ENCODE data around the gene LRRC25. TPM values are rescaled to one million over a fixed set of nuclear protein-coding genes. Genes with fewer than 3 reads are reported as not detected.
A peak's percentile ranks its signal among the peaks of the same experiment; 100 is the strongest.
"Not testable (repeated sequence)": the region's sequence is repeated elsewhere in the genome, so short reads cannot be mapped to it uniquely, and the experiment has no call there.

LRRC25 gene
- total RNA-seq, 2 experiments from 2014 or later: 0.12 TPM; not detected in 1

GRCh38 chr19:18418029-18418482 is 20.6 kb upstream of the LRRC25 start:
- peaks cover 3% of the 10 kb centered on the region for H3K27me3 Mint-ChIP-seq
- DNase-seq (peak; percentile 58), ATAC-seq (no peak)
- H3K4me3 Mint-ChIP-seq: peak overlapping the region; percentile 97
- H3K36me3 Mint-ChIP-seq: peaks cover 6% of the 10 kb centered on the region
- H3K27ac Mint-ChIP-seq: peak overlapping the region; percentile 89
- CTCF ChIA-PET: interaction anchor here (1.1 to 17.3 kb wide), 8 partner anchors 8 to 213 kb away, joined by 3 to 278 read pairs (median 14); partner anchors contain the start of genes GDF15, IQCN, JUND and PGPEP1
- no peaks in the 10 kb centered on the region for H3K9me3 Mint-ChIP-seq (ENCODE audit: low read depth)
- peaks cover 77% of the 10 kb centered on the region for H3K4me1 Mint-ChIP-seq

GRCh38 chr19:18417250-18418028 is 20.0 kb upstream of the LRRC25 start:
- H3K36me3 Mint-ChIP-seq: peaks cover 2% of the 10 kb centered on the region
- peak overlapping the region; percentile 89 for H3K27ac Mint-ChIP-seq
- CTCF ChIA-PET: interaction anchor here (1.1 to 17.3 kb wide), 8 partner anchors 11 to 213 kb away, joined by 3 to 278 read pairs (median 4); partner anchors contain the start of genes GDF15, IQCN, JUND and PGPEP1
- DNase-seq: peak; percentile 72
- H3K4me3 Mint-ChIP-seq: peak overlapping the region; percentile 97
- peaks cover 70% of the 10 kb centered on the region for H3K4me1 Mint-ChIP-seq
- peak; percentile 5 for ATAC-seq
- no peaks in the 10 kb centered on the region for H3K9me3 Mint-ChIP-seq (ENCODE audit: low read depth)
- H3K27me3 Mint-ChIP-seq: peaks cover 3% of the 10 kb centered on the region

- peaks cover 65% of the 10 kb centered on the region for H3K4me1 Mint-ChIP-seq
- peak overlapping the region; percentile 85 for H3K27ac Mint-ChIP-seq
- CTCF ChIA-PET: interaction anchor here (1.0 to 17.3 kb wide), 7 partner anchors 12 to 224 kb away, joined by 3 to 278 read pairs (median 4); partner anchors contain the start of genes GDF15, IQCN, JUND and MPV17L2
- H3K9me3 Mint-ChIP-seq (ENCODE audit: low read depth): no peaks in the 10 kb centered on the region
- peaks cover 3% of the 10 kb centered on the region for H3K27me3 Mint-ChIP-seq
- DNase-seq (peak; percentile 84), ATAC-seq (peak; percentile 27)
- peak overlapping the region; percentile 66 for H3K4me3 Mint-ChIP-seq
- H3K36me3 Mint-ChIP-seq: peaks cover 2% of the 10 kb centered on the region
Observed at GRCh38 chr19:18416778-18417249, 19.4 kb upstream of the LRRC25 start.

GRCh38 chr19:18415178-18415867 is 17.9 kb upstream of the LRRC25 start:
- peak overlapping the region; percentile 50 for H3K4me3 Mint-ChIP-seq
- H3K27ac Mint-ChIP-seq: peak overlapping the region; percentile 85
- H3K9me3 Mint-ChIP-seq (ENCODE audit: low read depth): no peaks in the 10 kb centered on the region
- DNase-seq (no peak), ATAC-seq (no peak)
- peaks cover 2% of the 10 kb centered on the region for H3K36me3 Mint-ChIP-seq
- peaks cover 8% of the 10 kb centered on the region for H3K27me3 Mint-ChIP-seq
- peaks cover 57% of the 10 kb centered on the region for H3K4me1 Mint-ChIP-seq
- CTCF ChIA-PET: interaction anchor here (0.7 to 17.3 kb wide), 14 partner anchors 7 to 223 kb away, joined by 3 to 278 read pairs (median 4); partner anchors contain the start of genes GDF15, IQCN, JUND and LSM4

- CTCF ChIA-PET: interaction anchor here (0.7 to 17.3 kb wide), 18 partner anchors 8 to 222 kb away, joined by 3 to 278 read pairs (median 4); partner anchors contain the start of genes GDF15, IQCN, JUND and LSM4
- DNase-seq (peak; percentile 80), ATAC-seq (no peak)
- Mint-ChIP-seq H3K9me3 (ENCODE audit: low read depth) (no peaks in the 10 kb centered on the region), H3K4me1 (peaks cover 56% of the 10 kb centered on the region), H3K27me3 (peaks cover 8% of the 10 kb centered on the region), H3K4me3 (no peak overlapping the region), H3K27ac (peak overlapping the region; percentile 85), H3K36me3 (no peaks in the 10 kb centered on the region)
Observed at GRCh38 chr19:18414504-18415177, 17.2 kb upstream of the LRRC25 start.

GRCh38 chr19:18412610-18413239 is 15.3 kb upstream of the LRRC25 start:
- ATAC-seq (no peak), DNase-seq (no peak)
- H3K27me3 Mint-ChIP-seq: peaks cover 4% of the 10 kb centered on the region
- CTCF ChIA-PET: interaction anchor here (0.7 to 17.3 kb wide), 18 partner anchors 9 to 300 kb away, joined by 3 to 278 read pairs (median 4); partner anchors contain the start of genes GDF15, IQCN, JUND and LRRC25
- no peak overlapping the region for H3K27ac Mint-ChIP-seq
- H3K4me1 Mint-ChIP-seq: peaks cover 48% of the 10 kb centered on the region
- no peak overlapping the region for H3K4me3 Mint-ChIP-seq
- H3K36me3 Mint-ChIP-seq: no peaks in the 10 kb centered on the region
- H3K9me3 Mint-ChIP-seq (ENCODE audit: low read depth): no peaks in the 10 kb centered on the region

- Mint-ChIP-seq H3K27ac (no peak overlapping the region), H3K36me3 (no peaks in the 10 kb centered on the region), H3K4me3 (no peak overlapping the region), H3K27me3 (peaks cover 4% of the 10 kb centered on the region), H3K9me3 (ENCODE audit: low read depth) (no peaks in the 10 kb centered on the region), H3K4me1 (peaks cover 11% of the 10 kb centered on the region)
- DNase-seq (peak; percentile 48), ATAC-seq (peak; percentile 12)
- CTCF ChIA-PET: interaction anchor here (4.1 to 13.2 kb wide), 2 partner anchors 12 to 130 kb away, joined by 24 to 127 read pairs; partner anchors contain the start of genes IQCN, JUND and SSBP4
Observed at GRCh38 chr19:18408053-18408476, 10.6 kb upstream of the LRRC25 start.

GRCh38 chr19:18406749-18407148 is 9.3 kb upstream of the LRRC25 start:
- Mint-ChIP-seq H3K27ac (no peak overlapping the region), H3K4me3 (no peak overlapping the region), H3K4me1 (peaks cover 13% of the 10 kb centered on the region), H3K36me3 (no peaks in the 10 kb centered on the region), H3K27me3 (peaks cover 4% of the 10 kb centered on the region), H3K9me3 (ENCODE audit: low read depth) (no peaks in the 10 kb centered on the region)
- DNase-seq: no peak
- CTCF ChIA-PET: interaction anchor here (0.7 to 2.2 kb wide), 8 partner anchors 9 to 214 kb away, joined by 3 to 7 read pairs (median 4); partner anchors contain the start of genes GDF15, LRRC25, MPV17L2 and SSBP4
- ATAC-seq: no peak

GRCh38 chr19:18405754-18406153 is 8.3 kb upstream of the LRRC25 start:
- H3K4me3 Mint-ChIP-seq; ATAC-seq; H3K27me3 Mint-ChIP-seq; DNase-seq; H3K9me3 Mint-ChIP-seq (ENCODE audit: low read depth); H3K36me3 Mint-ChIP-seq; H3K27ac Mint-ChIP-seq: not testable (repeated sequence)
- peaks cover 22% of the 10 kb centered on the region for H3K4me1 Mint-ChIP-seq
- CTCF ChIA-PET: interaction anchor here (0.7 to 2.2 kb wide), 5 partner anchors 16 to 213 kb away, joined by 3 to 7 read pairs (median 4); partner anchors contain the start of gene MPV17L2

- peaks cover 16% of the 10 kb centered on the region for H3K4me1 Mint-ChIP-seq
- not testable (repeated sequence) for H3K36me3 Mint-ChIP-seq; H3K27ac Mint-ChIP-seq; H3K4me3 Mint-ChIP-seq; DNase-seq; ATAC-seq; H3K9me3 Mint-ChIP-seq (ENCODE audit: low read depth)
- peaks cover 10% of the 10 kb centered on the region for H3K27me3 Mint-ChIP-seq
- CTCF ChIA-PET: interaction anchor here (7.6 kb wide), 1 partner anchor 14 kb away, joined by 77 read pairs; the partner anchor contains the start of gene GDF15
Observed at GRCh38 chr19:18402455-18403248, 5.2 kb upstream of the LRRC25 start.

- DNase-seq (no peak), ATAC-seq (peak; percentile 54)
- no peaks in the 10 kb centered on the region for H3K9me3 Mint-ChIP-seq (ENCODE audit: low read depth)
- H3K27me3 Mint-ChIP-seq: peaks cover 14% of the 10 kb centered on the region
- H3K36me3 Mint-ChIP-seq: no peaks in the 10 kb centered on the region
- CTCF ChIA-PET: interaction anchor here (3.2 to 7.6 kb wide), 2 partner anchors 8 to 13 kb away, joined by 10 to 77 read pairs; partner anchors contain the start of gene GDF15
- no peak overlapping the region for H3K4me3 Mint-ChIP-seq
- peaks cover 20% of the 10 kb centered on the region for H3K4me1 Mint-ChIP-seq
- H3K27ac Mint-ChIP-seq: no peak overlapping the region
Observed at GRCh38 chr19:18401580-18402112, 4.2 kb upstream of the LRRC25 start.

Measured in activated CD8-positive, alpha-beta memory T cell treated with anti-CD3 and anti-CD28 coated beads, Interleukin-2, amount 10 ng/mL, durations not matched to agents 7 days and 5 days (primary cell).